ENCODE results near the gene IHH. TPM values are rescaled to one million over a fixed set of nuclear protein-coding genes. Genes with fewer than 3 reads are reported as not detected.
A peak's percentile ranks its signal among the peaks of the same experiment; 100 is the strongest.

Gene IHH
- total and polyA plus RNA-seq, 2 experiments from 2014 or later = 23.0 to 36.3 TPM

- H4K20me1 ChIP-seq (ENCODE audit: insufficient read depth, poor library complexity, severe bottlenecking) = no peaks in the 10 kb centered on the region
- no peak overlapping the region for H3K4me3 ChIP-seq
- H3K9me3 ChIP-seq (ENCODE audit: low read depth) = no peaks in the 10 kb centered on the region
- 94% methylated on average over 3 of the region's 3 CpGs for WGBS (ENCODE audit: low lambda C conversion rate, missing lambda C conversion rate)
- H3K27ac ChIP-seq = no peak overlapping the region
- no peaks in the 10 kb centered on the region for H3K27me3 ChIP-seq
- H3K79me2 ChIP-seq = peaks cover 3% of the 10 kb centered on the region
- DNase-seq (ENCODE audit: low spot score) = no peak
- no peak overlapping the region for H2AFZ ChIP-seq
- TF ChIP-seq EZH2 (IDR thresholded peaks at IDR 0.05; ENCODE audit: borderline replicate concordance) (no peak), EZH2phosphoT487 (IDR thresholded peaks at IDR 0.05; ENCODE audit: low read depth, severe bottlenecking, unreplicated experiment) (no peak), CTCF (IDR thresholded peaks at IDR 0.05; ENCODE audit: poor library complexity) (no peak)
- no peaks in the 10 kb centered on the region for H3K36me3 ChIP-seq (replicated peaks; ENCODE audit: insufficient read depth, low read depth)
- no peak overlapping the region for H3K4me2 ChIP-seq
- no peaks in the 10 kb centered on the region for H3K4me1 ChIP-seq (ENCODE audit: insufficient read depth)
- no peaks in the 10 kb centered on the region for H3K9me2 ChIP-seq (replicated peaks; ENCODE audit: insufficient read depth)
Measured at GRCh38 chr2:219094171-219094570, 33.5 kb upstream of the IHH start.

- Histone ChIP-seq H3K9me3 (ENCODE audit: low read depth) (no peaks in the 10 kb centered on the region), H3K4me2 (no peak overlapping the region), H3K79me2 (peaks cover 10% of the 10 kb centered on the region), H4K20me1 (ENCODE audit: insufficient read depth, poor library complexity, severe bottlenecking) (no peaks in the 10 kb centered on the region), H2AFZ (no peak overlapping the region), H3K27me3 (no peaks in the 10 kb centered on the region), H3K27ac (peak overlapping the region; percentile 59), H3K9me2 (replicated peaks; ENCODE audit: insufficient read depth) (no peaks in the 10 kb centered on the region), H3K4me1 (ENCODE audit: insufficient read depth) (no peaks in the 10 kb centered on the region), H3K36me3 (replicated peaks; ENCODE audit: insufficient read depth, low read depth) (no peaks in the 10 kb centered on the region), H3K4me3 (no peak overlapping the region)
- no peak for TF ChIP-seq EZH2phosphoT487 (IDR thresholded peaks at IDR 0.05; ENCODE audit: low read depth, severe bottlenecking, unreplicated experiment)
- TF ChIP-seq EZH2 (IDR thresholded peaks at IDR 0.05; ENCODE audit: borderline replicate concordance) = no peak
- no peak for TF ChIP-seq CTCF (IDR thresholded peaks at IDR 0.05; ENCODE audit: poor library complexity)
- DNase-seq (ENCODE audit: low spot score) = no peak
- 74% methylated on average over 4 of the region's 4 CpGs for WGBS (ENCODE audit: low lambda C conversion rate, missing lambda C conversion rate)
Measured at GRCh38 chr2:219090436-219091299, 29.9 kb upstream of the IHH start.

GRCh38 chr2:219089330-219089729, 28.6 kb upstream of the IHH start:
- DNase-seq (ENCODE audit: low spot score) = no peak
- Histone ChIP-seq H3K27me3 (no peaks in the 10 kb centered on the region), H3K4me2 (no peak overlapping the region), H3K4me3 (no peak overlapping the region), H4K20me1 (ENCODE audit: insufficient read depth, poor library complexity, severe bottlenecking) (no peaks in the 10 kb centered on the region), H3K27ac (no peak overlapping the region), H3K9me3 (ENCODE audit: low read depth) (no peaks in the 10 kb centered on the region), H2AFZ (no peak overlapping the region), H3K4me1 (ENCODE audit: insufficient read depth) (no peaks in the 10 kb centered on the region), H3K9me2 (replicated peaks; ENCODE audit: insufficient read depth) (no peaks in the 10 kb centered on the region), H3K79me2 (peaks cover 10% of the 10 kb centered on the region), H3K36me3 (replicated peaks; ENCODE audit: insufficient read depth, low read depth) (no peaks in the 10 kb centered on the region)
- 97% methylated on average over 4 of the region's 4 CpGs for WGBS (ENCODE audit: low lambda C conversion rate, missing lambda C conversion rate)
- TF ChIP-seq EZH2phosphoT487 (IDR thresholded peaks at IDR 0.05; ENCODE audit: low read depth, severe bottlenecking, unreplicated experiment) (no peak), EZH2 (IDR thresholded peaks at IDR 0.05; ENCODE audit: borderline replicate concordance) (no peak), CTCF (IDR thresholded peaks at IDR 0.05; ENCODE audit: poor library complexity) (no peak)
